Vagina (tissue), 2 donors: ENCODE data around the gene VPS41.

Experiments used
- POLR2A ChIP-seq, 2 donors: fragments of 450-650 bp; IDR thresholded peaks; one replicate each; pipeline ENCODE4 v1.6.1; 2017; ENCODE audit warnings: antibody characterized with exemption in 2 of 2, mild to moderate bottlenecking in 2 of 2, moderate library complexity in 2 of 2
- TF ChIP-seq, protein P1 (sequence below), 3 experiments: fragments of 450-650 bp in 2 of 3; fragments of 200-600 bp in 1 of 3; sonication (generic) in 1 of 3; IDR thresholded peaks; one replicate each; pipeline ENCODE4 v1.5.1; 2017 to 2019; ENCODE audit warnings: antibody characterized with exemption in 3 of 3, mild to moderate bottlenecking in 2 of 3, moderate library complexity in 2 of 3

GRCh38 chr7:38700116-38700515 lies 208.9 kb downstream of the VPS41 start:
- no peak for TF ChIP-seq POLR2A (IDR thresholded peaks at IDR 0.05)
- TF ChIP-seq, protein P1, sequence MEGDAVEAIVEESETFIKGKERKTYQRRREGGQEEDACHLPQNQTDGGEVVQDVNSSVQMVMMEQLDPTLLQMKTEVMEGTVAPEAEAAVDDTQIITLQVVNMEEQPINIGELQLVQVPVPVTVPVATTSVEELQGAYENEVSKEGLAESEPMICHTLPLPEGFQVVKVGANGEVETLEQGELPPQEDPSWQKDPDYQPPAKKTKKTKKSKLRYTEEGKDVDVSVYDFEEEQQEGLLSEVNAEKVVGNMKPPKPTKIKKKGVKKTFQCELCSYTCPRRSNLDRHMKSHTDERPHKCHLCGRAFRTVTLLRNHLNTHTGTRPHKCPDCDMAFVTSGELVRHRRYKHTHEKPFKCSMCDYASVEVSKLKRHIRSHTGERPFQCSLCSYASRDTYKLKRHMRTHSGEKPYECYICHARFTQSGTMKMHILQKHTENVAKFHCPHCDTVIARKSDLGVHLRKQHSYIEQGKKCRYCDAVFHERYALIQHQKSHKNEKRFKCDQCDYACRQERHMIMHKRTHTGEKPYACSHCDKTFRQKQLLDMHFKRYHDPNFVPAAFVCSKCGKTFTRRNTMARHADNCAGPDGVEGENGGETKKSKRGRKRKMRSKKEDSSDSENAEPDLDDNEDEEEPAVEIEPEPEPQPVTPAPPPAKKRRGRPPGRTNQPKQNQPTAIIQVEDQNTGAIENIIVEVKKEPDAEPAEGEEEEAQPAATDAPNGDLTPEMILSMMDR (IDR thresholded peaks at IDR 0.05) = no peak
